ENCODE data around the gene SORCS2.

The SORCS2 gene

DNA sequence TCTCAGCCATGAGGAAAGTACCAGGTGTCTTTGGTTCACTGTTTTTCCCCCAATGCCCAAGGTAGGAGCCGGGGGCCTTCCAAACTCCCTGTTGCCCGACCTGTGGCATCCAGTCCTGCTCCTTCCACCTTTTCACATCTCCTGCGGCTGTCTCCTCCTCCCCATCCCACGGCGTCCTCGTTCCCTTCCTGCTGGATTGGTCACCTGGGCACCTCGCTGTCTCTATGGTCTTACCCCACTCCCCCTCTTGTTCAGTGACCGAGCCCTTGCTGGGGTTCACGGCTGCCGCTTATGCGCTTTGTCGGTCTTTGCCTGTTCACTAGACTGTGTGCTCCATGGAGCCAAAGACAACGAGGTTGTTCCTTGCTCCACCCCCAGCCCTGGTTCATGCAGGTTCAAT lies 431.1 kb downstream of the SORCS2 start:
- POLR2A ChIA-PET, result no interaction called here
- Histone ChIP-seq H3K36me3 (ENCODE audit: control insufficient read depth in 2 of 2, insufficient read depth in 1 of 2, low read length in 2 of 2) (no peaks in the 10 kb centered on the region), H3K9me3 (ENCODE audit: control insufficient read depth, insufficient read depth, low read depth, low read length) (no peaks in the 10 kb centered on the region), H3K4me3 (ENCODE audit: low read depth, low read length) (no peak overlapping the region), H3K27ac (ENCODE audit: extremely low read depth, low read depth, low read length) (no peak overlapping the region), H3K4me1 (ENCODE audit: control insufficient read depth, insufficient read depth, low read length) (no peaks in the 10 kb centered on the region)
- CTCF ChIA-PET, result interaction anchor here (0.7 kb wide), 1 partner anchor 172 kb away, joined by 3 read pairs; no protein-coding TSS in a partner anchor
- TF ChIP-seq ZNF658 (tag by site-specific recombination; IDR thresholded peaks at IDR 0.05), result no peak
- no peak for TF ChIP-seq ZNF654 (tag by site-specific recombination; IDR thresholded peaks at IDR 0.05; ENCODE audit: low read depth)
- TF ChIP-seq ZNF121 (tag by site-specific recombination; IDR thresholded peaks at IDR 0.05), result no peak
- no peak for TF ChIP-seq ZNF449 (tag by site-specific recombination; IDR thresholded peaks at IDR 0.05)

DNA sequence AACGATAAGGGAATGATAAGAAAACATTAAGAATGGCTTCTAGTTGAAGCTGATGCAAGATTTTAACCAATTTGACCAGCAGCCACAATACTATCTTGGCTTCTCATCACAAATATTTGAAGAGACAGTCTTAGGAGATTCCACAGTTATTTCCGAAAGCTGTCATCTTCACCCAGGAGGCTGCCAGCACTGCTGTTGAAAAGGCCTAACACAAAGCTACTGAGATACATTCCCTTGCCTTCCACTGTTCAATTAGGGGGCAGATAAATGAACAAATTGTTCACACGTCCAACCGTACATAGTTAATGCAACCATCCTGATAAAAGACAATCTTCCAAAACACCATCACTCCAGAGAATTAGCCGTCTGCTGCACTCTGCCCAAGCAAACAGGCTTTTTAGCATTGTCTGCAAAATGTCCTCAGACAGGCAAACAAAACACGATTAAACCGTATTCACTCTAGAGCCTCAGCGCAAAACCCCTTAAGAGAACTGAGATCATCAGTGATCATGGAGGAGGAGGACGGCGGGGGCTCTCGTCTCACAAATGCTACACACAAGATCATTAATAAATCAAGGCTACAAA lies 432.1 kb downstream of the SORCS2 start:
- Histone ChIP-seq H3K4me3 (ENCODE audit: low read depth, low read length) (no peak overlapping the region), H3K9me3 (ENCODE audit: control insufficient read depth, insufficient read depth, low read depth, low read length) (no peaks in the 10 kb centered on the region), H3K4me1 (ENCODE audit: control insufficient read depth, insufficient read depth, low read length) (no peaks in the 10 kb centered on the region), H3K27ac (ENCODE audit: extremely low read depth, low read depth, low read length) (no peak overlapping the region), H3K36me3 (ENCODE audit: control insufficient read depth in 2 of 2, insufficient read depth in 1 of 2, low read length in 2 of 2) (no peaks in the 10 kb centered on the region)
- CTCF ChIA-PET, result no interaction called here
- TF ChIP-seq ZNF266 (tag by site-specific recombination; IDR thresholded peaks at IDR 0.05; ENCODE audit: low read depth) (no peak), ZSCAN23 (tag by site-specific recombination; IDR thresholded peaks at IDR 0.05) (no peak), ZNF670 (tag by site-specific recombination; IDR thresholded peaks at IDR 0.05; ENCODE audit: low read depth) (no peak), ZNF571 (tag by site-specific recombination; IDR thresholded peaks at IDR 0.05) (no peak), SP2 (tag by site-specific recombination; IDR thresholded peaks at IDR 0.05) (no peak), TRIM28 (IDR thresholded peaks at IDR 0.05; ENCODE audit: borderline replicate concordance, low read length) (no peak), ZFP37 (tag by site-specific recombination; IDR thresholded peaks at IDR 0.05) (no peak), ZNF341 (tag by site-specific recombination; IDR thresholded peaks at IDR 0.05; ENCODE audit: low read depth) (no peak), ZEB2 (tag by site-specific recombination; IDR thresholded peaks at IDR 0.05) (no peak), ZBTB11 (tag by site-specific recombination; conservative IDR thresholded peaks at IDR 0.05; ENCODE audit: low read depth) (no peak), ZNF701 (tag by site-specific recombination; IDR thresholded peaks at IDR 0.05) (no peak), ZNF394 (tag by site-specific recombination; IDR thresholded peaks at IDR 0.05; ENCODE audit: borderline replicate concordance) (no peak), ATF2 (tag by site-specific recombination; IDR thresholded peaks at IDR 0.05; ENCODE audit: low read depth) (no peak), PRDM6 (tag by site-specific recombination; IDR thresholded peaks at IDR 0.05) (no peak), ZFP69B (tag by site-specific recombination; IDR thresholded peaks at IDR 0.05) (no peak), ZNF175 (tag by site-specific recombination; IDR thresholded peaks at IDR 0.05) (no peak)
- POLR2A ChIA-PET, result no interaction called here

Measured in HEK293 (cell line).